Keratinocyte (primary cell): Measurements from ENCODE around the gene CCSAP. TPM values are rescaled to one million over a fixed set of nuclear protein-coding genes. Genes with fewer than 3 reads are reported as not detected.

Source experiments
- DNase-seq: peaks from one replicate; pipeline ENCODE4 v3.0.0-alpha.2; 2011; ENCODE audit warnings: low read depth, missing footprints, low spot score
- FAIRE-seq: peaks from 2 replicates; lab custom pipeline; 2011; peaks lifted over from hg19 to GRCh38; lab: Jason Lieb, UNC
- H2AFZ ChIP-seq: 2 replicates; pipeline ENCODE4 v1.6.0; 2012; ENCODE audit warnings: low read length, control low read depth, inconsistent platforms; ENCODE audit not compliant: control insufficient read depth
- H3K27ac ChIP-seq: 2 replicates; pipeline ENCODE4 v1.5.1; 2011; ENCODE audit warnings: low read length; ENCODE audit not compliant: control insufficient read depth, insufficient read depth
- H3K27me3 ChIP-seq: 3 replicates; pipeline ENCODE4 v1.6.0; 2011; ENCODE audit warnings: low read length; ENCODE audit not compliant: control insufficient read depth, insufficient read depth; ENCODE audit errors: extremely low read depth
- H3K36me3 ChIP-seq, 2 experiments: 2 replicates in 1 of 2; 3 replicates in 1 of 2; pipeline ENCODE4 v1.5.1; 2011; ENCODE audit warnings: low read length in 2 of 2, mild to moderate bottlenecking in 1 of 2; ENCODE audit not compliant: control insufficient read depth in 2 of 2, insufficient read depth in 2 of 2; ENCODE audit errors: extremely low read depth in 1 of 2
- H3K4me1 ChIP-seq: 3 replicates; pipeline ENCODE4 v1.5.1; 2011; ENCODE audit warnings: low read length; ENCODE audit not compliant: control insufficient read depth, insufficient read depth; ENCODE audit errors: extremely low read depth
- H3K4me2 ChIP-seq: 3 replicates; pipeline ENCODE4 v1.6.0; 2011; ENCODE audit warnings: low read depth, low read length; ENCODE audit not compliant: control insufficient read depth, insufficient read depth; ENCODE audit errors: extremely low read depth
- H3K4me3 ChIP-seq, 3 experiments: fragments of 200-600 bp in 1 of 3; sonication (generic) in 1 of 3; 2 replicates in 2 of 3; 3 replicates in 1 of 3; pipeline ENCODE4 v1.5.1; 2011 to 2016; ENCODE audit warnings: low read length in 3 of 3, mild to moderate bottlenecking in 3 of 3, control low read depth in 2 of 3, inconsistent platforms in 1 of 3, low read depth in 1 of 3, mixed read lengths in 1 of 3, mixed run types in 1 of 3, moderate library complexity in 1 of 3; ENCODE audit not compliant: control insufficient read depth in 2 of 3, insufficient read depth in 2 of 3; ENCODE audit errors: extremely low read depth in 1 of 3
- H3K79me2 ChIP-seq: 2 replicates; pipeline ENCODE4 v1.6.0; 2012; ENCODE audit warnings: low read length; ENCODE audit not compliant: control insufficient read depth, insufficient read depth
- H3K9ac ChIP-seq: 3 replicates; pipeline ENCODE4 v1.6.0; 2011; ENCODE audit warnings: low read length; ENCODE audit not compliant: control insufficient read depth, insufficient read depth; ENCODE audit errors: extremely low read depth
- H3K9me1 ChIP-seq: 3 replicates; pipeline ENCODE4 v1.6.0; 2011; ENCODE audit warnings: low read length; ENCODE audit not compliant: control insufficient read depth, insufficient read depth; ENCODE audit errors: extremely low read depth
- H3K9me3 ChIP-seq: 2 replicates; pipeline ENCODE4 v1.5.1; 2012; ENCODE audit warnings: low read depth, low read length; ENCODE audit not compliant: control insufficient read depth
- H4K20me1 ChIP-seq: 3 replicates; pipeline ENCODE4 v1.6.0; 2011; ENCODE audit warnings: low read length; ENCODE audit not compliant: control insufficient read depth, insufficient read depth; ENCODE audit errors: extremely low read depth
- CTCF ChIP-seq, 3 experiments: IDR thresholded peaks in 1 of 3; conservative IDR thresholded peaks in 1 of 3; optimal IDR thresholded peaks in 1 of 3; 2 replicates in 2 of 3; 3 replicates in 1 of 3; pipeline versions ENCODE3 to v1.5.1; 2011; ENCODE audit warnings: low read length in 3 of 3, mild to moderate bottlenecking in 3 of 3, moderate library complexity in 2 of 3, control low read depth in 1 of 3, inconsistent platforms in 1 of 3; ENCODE audit not compliant: insufficient read depth in 2 of 3; ENCODE audit errors: extremely low read depth in 1 of 3
- EZH2 ChIP-seq: IDR thresholded peaks from one replicate; pipeline ENCODE4 v1.6.1; 2012; ENCODE audit warnings: inconsistent platforms, mild to moderate bottlenecking, low read length, moderate library complexity
- dilution Hi-C: fragments of 300-500 bp; cut with MboI; formaldehyde crosslinking; loops from one replicate; pipeline ENCODE4 v1.7.0; 2020; ENCODE audit warnings: low sequenced_read_pairs; ENCODE audit not compliant: extremely low pct_ligation_motif_present
- polyA plus RNA-seq, 5 experiments: library from polyadenylated mRNA; depleted of rRNA in 3 of 5; stranded (reverse) in 3 of 5; stranded (forward) in 1 of 5; unstranded in 1 of 5; fragments of >200 nt; gene quantifications; 1 replicate in 1 of 5; 2 replicates in 3 of 5; 3 replicates in 1 of 5; pipeline versions ENCODE4 v1.2.1 to v1.2.3, GENCODE V29; 2011 to 2012; ENCODE audit warnings: missing spikeins in 2 of 5, low read depth in 1 of 5, low replicate concordance in 1 of 5

Gene CCSAP
- polyA plus RNA-seq, 1 donor (not counting 4 experiments of a cell fraction or from before 2014, with no cell fraction given): 6.5 TPM

DNA sequence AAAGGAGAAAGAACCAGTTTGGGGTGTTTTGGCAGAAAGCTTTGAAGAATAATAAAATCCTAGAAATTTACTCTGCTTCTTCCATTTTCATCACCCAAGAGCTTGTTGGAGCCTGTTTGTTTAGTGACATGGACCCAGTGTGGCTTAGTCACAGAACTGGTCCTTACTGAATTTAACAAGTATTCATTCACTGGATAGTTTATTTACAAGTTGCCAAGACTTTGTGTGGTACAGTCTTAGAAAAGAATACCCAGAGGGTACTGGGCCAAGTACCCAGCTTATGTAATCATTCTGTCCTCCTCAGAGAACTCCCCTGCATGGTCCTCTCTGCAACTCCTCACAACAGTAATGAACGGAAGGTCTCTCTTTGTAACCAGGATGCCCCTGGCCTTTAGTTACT is 55.6 kb downstream of the CCSAP start:
- DNase-seq: no peak
- Histone ChIP-seq H3K27me3 (no peaks in the 10 kb centered on the region), H3K4me1 (peaks cover 18% of the 10 kb centered on the region), H2AFZ (no peak overlapping the region), H4K20me1 (no peaks in the 10 kb centered on the region), H3K36me3 (peaks cover 3 to 5% of the 10 kb centered on the region in 2 experiments), H3K9ac (no peak overlapping the region), H3K9me3 (no peaks in the 10 kb centered on the region), H3K4me3 (no peak overlapping the region), H3K9me1 (no peaks in the 10 kb centered on the region), H3K27ac (peak overlapping the region; percentile 45), H3K79me2 (peaks cover 57% of the 10 kb centered on the region), H3K4me2 (no peak overlapping the region)
- FAIRE-seq: peak; percentile 61
- dilution Hi-C loops: no loop called here
- TF ChIP-seq EZH2: no peak
- TF ChIP-seq CTCF (optimal IDR thresholded peaks at IDR 0.05 in 1 of 3, IDR thresholded peaks at IDR 0.05 in 1 of 3, conservative IDR thresholded peaks at IDR 0.05 in 1 of 3; ENCODE audit: extremely low read depth in 1 of 3, insufficient read depth in 2 of 3, low read length in 3 of 3): no peak

- H3K79me2 ChIP-seq: peaks cover 65% of the 10 kb centered on the region
- FAIRE-seq: no peak
Observed at GRCh38 chr1:229286099-229286766, 56.6 kb downstream of the CCSAP start.

More at GRCh38 chr1:229286099-229286766, 56.6 kb downstream of the CCSAP start:
- Histone ChIP-seq H3K9ac (no peak overlapping the region), H3K4me1 (peaks cover 19% of the 10 kb centered on the region), H3K9me3 (no peaks in the 10 kb centered on the region), H3K4me2 (no peak overlapping the region), H4K20me1 (no peaks in the 10 kb centered on the region), H3K27me3 (no peaks in the 10 kb centered on the region), H2AFZ (no peak overlapping the region), H3K9me1 (no peaks in the 10 kb centered on the region), H3K4me3 (no peak overlapping the region), H3K36me3 (peaks cover 3 to 5% of the 10 kb centered on the region in 2 experiments), H3K27ac (peak overlapping the region; percentile 45)
- DNase-seq: no peak
- dilution Hi-C loops: no loop called here
- TF ChIP-seq EZH2: no peak
- no peak for TF ChIP-seq CTCF (optimal IDR thresholded peaks at IDR 0.05 in 1 of 3, IDR thresholded peaks at IDR 0.05 in 1 of 3, conservative IDR thresholded peaks at IDR 0.05 in 1 of 3; ENCODE audit: extremely low read depth in 1 of 3, insufficient read depth in 2 of 3, low read length in 3 of 3)
